GM12878 (cell line): ENCODE data around the gene CCSER1. TPM values are rescaled to one million over a fixed set of nuclear protein-coding genes. Genes with fewer than 3 reads are reported as not detected.

Experiments
- ATAC-seq: fragments of 200-7000 bp; cut with Tn5 transposase; 3 replicates; pipeline ENCODE4 v1.9.1; 2020; ENCODE audit warnings: mild to moderate bottlenecking, moderate library complexity
- BruUV-seq: library from RNA; stranded (reverse); fragments of 400-500 nt; replicated peaks from 2 replicates; lab custom pipeline; 2021; lab: Mats Ljungman, UMichigan
- CTCF ChIA-PET: fragments of 300-600 bp; sonication (Branson Sonifier 250); formaldehyde crosslinking; extraction: SDS; loops from one replicate; lab custom pipeline; 2021; ENCODE audit warnings: inconsistent platforms; lab: Yijun Ruan, JAX
- POLR2A ChIA-PET: fragments of 350-600 bp; formaldehyde crosslinking; extraction: SDS; loops from one replicate; lab custom pipeline; 2021; ENCODE audit warnings: inconsistent platforms; lab: Charles Lee
- RAD21 ChIA-PET: fragments of 300-600 bp; sonication (Branson Sonifier 250); formaldehyde crosslinking; loops from one replicate; lab custom pipeline; 2023; ENCODE audit warnings: antibody characterized with exemption; ENCODE audit not compliant: unreplicated experiment; lab: Charles Lee
- SMC1A ChIA-PET: fragments of 300-600 bp; sonication (Branson Sonifier 250); formaldehyde crosslinking; loops from one replicate; lab custom pipeline; 2023; ENCODE audit not compliant: unreplicated experiment, uncharacterized antibody; lab: Charles Lee
- DNase-seq: peaks from one replicate; pipeline ENCODE4 v3.0.0-alpha.2; 2011; ENCODE audit warnings: low read depth, low spot score
- FAIRE-seq: peaks from 3 replicates; lab custom pipeline; 2011; peaks lifted over from hg19 to GRCh38; lab: Jason Lieb, UNC
- H2AFZ ChIP-seq: 2 replicates; pipeline ENCODE4 v1.6.0; 2011; ENCODE audit warnings: low read depth, low read length, control low read depth; ENCODE audit not compliant: control insufficient read depth
- H3K27ac ChIP-seq: 2 replicates; pipeline ENCODE4 v1.5.1; 2011; ENCODE audit warnings: control low read depth; ENCODE audit not compliant: control insufficient read depth, insufficient read depth
- H3K27me3 ChIP-seq, 2 experiments: replicated peaks in 1 of 2; 2 replicates each; pipeline versions ENCODE4 v1.6.0 to v1.6.1; 2011; ENCODE audit warnings: low read length in 1 of 2; ENCODE audit not compliant: control insufficient read depth in 2 of 2, insufficient read depth in 2 of 2
- H3K36me3 ChIP-seq, 2 experiments: 2 replicates each; pipeline ENCODE4 v1.5.1; 2011; ENCODE audit warnings: low read length in 1 of 2; ENCODE audit not compliant: control insufficient read depth in 2 of 2, insufficient read depth in 2 of 2
- H3K4me1 ChIP-seq: 2 replicates; pipeline ENCODE4 v1.6.1; 2011; ENCODE audit warnings: mild to moderate bottlenecking, low read length, moderate library complexity, mixed read lengths; ENCODE audit not compliant: control insufficient read depth, insufficient read depth
- H3K4me2 ChIP-seq: 2 replicates; pipeline ENCODE4 v1.6.0; 2011; ENCODE audit warnings: control low read depth; ENCODE audit not compliant: control insufficient read depth, insufficient read depth
- H3K4me3 ChIP-seq: fragments of 200-600 bp; sonication (generic); 2 replicates; pipeline ENCODE4 v1.5.1; 2016
- H3K79me2 ChIP-seq: 2 replicates; pipeline ENCODE4 v1.6.0; 2011; ENCODE audit warnings: low read length; ENCODE audit not compliant: control insufficient read depth, insufficient read depth
- H3K9ac ChIP-seq: 2 replicates; pipeline ENCODE4 v1.8.0; 2011; ENCODE audit warnings: low read length, control low read depth, mixed read lengths; ENCODE audit not compliant: control insufficient read depth, insufficient read depth
- H3K9me3 ChIP-seq: replicated peaks from 3 replicates; pipeline ENCODE4 v1.5.1; 2011; ENCODE audit warnings: mild to moderate bottlenecking, low read length; ENCODE audit not compliant: control insufficient read depth, insufficient read depth
- H4K20me1 ChIP-seq: 2 replicates; pipeline ENCODE4 v1.6.0; 2011; ENCODE audit not compliant: control insufficient read depth, insufficient read depth
- CHD2 ChIP-seq: IDR thresholded peaks from 2 replicates; pipeline ENCODE4 v1.6.1; 2011; ENCODE audit warnings: low read depth, low read length, improper control_type of control experiment, borderline replicate concordance
- CREM ChIP-seq: IDR thresholded peaks from 2 replicates; pipeline ENCODE4 v1.6.1; 2014; ENCODE audit warnings: antibody characterized with exemption, low read depth
- DPF2 ChIP-seq: fragments of 450-650 bp; IDR thresholded peaks from 2 replicates; pipeline ENCODE4 v1.6.1; 2017; ENCODE audit warnings: mild to moderate bottlenecking
- HDAC6 ChIP-seq: fragments of 200-600 bp; sonication (generic); IDR thresholded peaks from one replicate; pipeline ENCODE4 v1.8.0; 2017; ENCODE audit warnings: antibody characterized with exemption; ENCODE audit not compliant: unreplicated experiment
- JUNB ChIP-seq: IDR thresholded peaks from 2 replicates; pipeline ENCODE4 v1.6.1; 2016; ENCODE audit warnings: antibody characterized with exemption, mild to moderate bottlenecking
- MEF2A ChIP-seq: IDR thresholded peaks from 2 replicates; pipeline ENCODE4 v1.6.1; 2011; ENCODE audit warnings: low read depth, mild to moderate bottlenecking, low read length, moderate library complexity; ENCODE audit not compliant: insufficient read depth
- MEF2B ChIP-seq: fragments of 450-650 bp; IDR thresholded peaks from 2 replicates; pipeline ENCODE4 v1.6.1; 2018; ENCODE audit warnings: mild to moderate bottlenecking, moderate library complexity; ENCODE audit not compliant: partially characterized antibody, poor library complexity, severe bottlenecking
- NFIC ChIP-seq: IDR thresholded peaks from 2 replicates; pipeline ENCODE4 v1.6.1; 2012; ENCODE audit warnings: low read depth, mild to moderate bottlenecking, inconsistent platforms, low read length, moderate library complexity
- NFYA ChIP-seq: IDR thresholded peaks from 2 replicates; pipeline ENCODE4 v1.6.1; 2011; ENCODE audit warnings: low read depth, mild to moderate bottlenecking, low read length, improper control_type of control experiment, borderline replicate concordance
- PAX5 ChIP-seq: IDR thresholded peaks from 2 replicates; pipeline ENCODE4 v1.6.1; 2011; ENCODE audit warnings: low read depth, low read length, borderline replicate concordance
- POU2F2 ChIP-seq: IDR thresholded peaks from 3 replicates; pipeline ENCODE4 v1.6.1; 2011; ENCODE audit warnings: low read depth, mild to moderate bottlenecking, low read length, borderline replicate concordance
- RFX5 ChIP-seq: IDR thresholded peaks from 2 replicates; pipeline ENCODE4 v1.6.1; 2011; ENCODE audit warnings: low read depth, low read length, improper control_type of control experiment
- SUZ12 ChIP-seq: fragments of 200-600 bp; sonication (generic); IDR thresholded peaks from one replicate; pipeline ENCODE4 v1.6.1; 2018; ENCODE audit warnings: antibody characterized with exemption, mild to moderate bottlenecking; ENCODE audit not compliant: unreplicated experiment
- TCF7 ChIP-seq: IDR thresholded peaks from 2 replicates; pipeline ENCODE4 v1.6.1; 2014; ENCODE audit warnings: antibody characterized with exemption, borderline replicate concordance
- ZBED1 ChIP-seq: IDR thresholded peaks from 2 replicates; pipeline ENCODE4 v1.6.1; 2016; ENCODE audit warnings: borderline replicate concordance
- ZNF217 ChIP-seq: fragments of 450-650 bp; IDR thresholded peaks from 2 replicates; pipeline ENCODE4 v1.6.1; 2017; ENCODE audit warnings: antibody characterized with exemption, mild to moderate bottlenecking
- WGBS: methylation state at CpG from one replicate; pipeline ENCODE4 v1.1.6; 2016; ENCODE audit warnings: low lambda C conversion rate; ENCODE audit not compliant: insufficient replicate concordance, insufficient coverage; ENCODE audit errors: missing lambda C conversion rate; 5-methylcytosine and 5-hydroxymethylcytosine counted together
- in situ Hi-C: fragments of 300-500 bp; cut with MboI; formaldehyde crosslinking; loops from 9 replicates; pipeline ENCODE4 v1.14.3; 2018; ENCODE audit warnings: mixed read lengths
- intact Hi-C: fragments of 100-400 bp; cut with micrococcal nuclease; formaldehyde crosslinking; loops from one replicate; pipeline ENCODE4 v1.14.2; 2022; ENCODE audit not compliant: unreplicated experiment
- polyA plus RNA-seq, 11 experiments: library from polyadenylated mRNA; depleted of rRNA in 4 of 11; unstranded in 6 of 11; stranded (reverse) in 5 of 11; fragments of >200 nt; fragmentation: Nextera tagmentation in 4 of 11; fragmentation: Illumina TruSeq in 1 of 11; extraction: Ambion mirVana in 4 of 11; extraction: Trizol in 1 of 11; gene quantifications; 1 replicate in 1 of 11; 2 replicates in 10 of 11; pipeline versions ENCODE4 v1.2.1 to v1.2.3, GENCODE V29; 2011 to 2016; ENCODE audit warnings: inconsistent platforms in 2 of 11, missing spikeins in 2 of 11, low read depth in 1 of 11
- total RNA-seq, 4 experiments: library from RNA; depleted of rRNA in 3 of 4; stranded (reverse); fragments of >200 nt in 3 of 4; fragmentation: Illumina TruSeq in 1 of 4; extraction: Trizol in 1 of 4; gene quantifications; 2 replicates each; pipeline versions ENCODE4 v1.2.1 to v1.2.3, GENCODE V29; 2013 to 2021
- TF ChIP-seq, protein P1 (sequence below): fragments of 450-650 bp; IDR thresholded peaks from 2 replicates; pipeline ENCODE4 v1.6.1; 2016; ENCODE audit warnings: mild to moderate bottlenecking, moderate library complexity, borderline replicate concordance
- TF ChIP-seq, protein P2 (sequence below): fragments of 450-650 bp; conservative IDR thresholded peaks from 2 replicates; pipeline ENCODE4 v1.6.1; 2017; ENCODE audit warnings: mild to moderate bottlenecking, moderate library complexity

The CCSER1 gene
- total and polyA plus RNA-seq, 10 of the 15 experiments (the other 5 are each of a cell fraction or from before 2014, with no cell fraction given): 0.22 to 2.7 (median 1.0) TPM

DNA sequence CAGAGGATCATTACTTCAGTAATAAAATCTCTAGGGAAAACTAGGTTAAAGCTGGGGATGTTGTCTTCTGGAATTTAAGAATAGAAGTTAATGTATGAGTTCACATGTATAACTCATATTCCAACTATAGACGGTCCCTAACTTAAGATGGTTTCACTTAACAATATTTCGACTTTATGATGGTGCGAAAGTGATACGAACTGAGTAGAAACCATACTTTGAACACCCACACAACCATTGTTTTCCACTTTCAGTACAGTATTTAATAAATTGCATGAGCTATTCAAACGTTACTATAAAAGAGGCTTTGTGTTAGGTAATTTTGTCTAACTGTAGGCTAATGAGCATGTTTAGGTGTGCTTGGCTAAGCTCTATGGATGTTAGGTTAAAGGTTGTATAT lies 38.7 kb downstream of the CCSER1 start:
- FAIRE-seq (peak; percentile 82), ATAC-seq (peak; percentile 91), DNase-seq (peak; percentile 25)
- Histone ChIP-seq H3K4me3 (no peak overlapping the region), H3K36me3 (no peaks in the 10 kb centered on the region), H4K20me1 (no peaks in the 10 kb centered on the region), H3K9ac (no peak overlapping the region), H3K4me2 (0 out of 2 replicates have a peak overlapping the region, but pooled peaks have one; percentile 25), H3K4me1 (peaks cover 3% of the 10 kb centered on the region; the same call in 1 of the 2 replicates), H2AFZ (no peak overlapping the region), H3K79me2 (no peaks in the 10 kb centered on the region), H3K27ac (no peak overlapping the region), H3K27me3 (no peaks in the 10 kb centered on the region), H3K9me3 (no peaks in the 10 kb centered on the region)
- WGBS: 1% methylated on average over 5 of the region's 5 CpGs
- ChIA-PET SMC1A (interaction anchor here (0.5 to 1.8 kb wide), 4 partner anchors 10 to 140 kb away, joined by 3 to 5 read pairs (median 3); no protein-coding TSS in a partner anchor), CTCF (interaction anchor here (0.8 kb wide), 1 partner anchor 247 kb away, joined by 4 read pairs; no protein-coding TSS in a partner anchor), RAD21 (no interaction called here), POLR2A (no interaction called here)
- no TSS peak for BruUV-seq
- in situ Hi-C loops: no loop called here
- intact Hi-C loops: loop anchor here (5.0 kb wide), 2 partner anchors 39 to 139 kb away; partner anchors contain the start of gene CCSER1
- TF ChIP-seq ZNF217 (peak; percentile 93), ZBED1 (peak; percentile 45; the same call in 1 of the 2 replicates), POU2F2 (peak; percentile 16; the same call in 1 of the 3 replicates), NFIC (peak; percentile 77), DPF2 (peak; percentile 74), SUZ12 (no peak), CREM (peak; percentile 49; the same call in 1 of the 2 replicates), HDAC6 (no peak), NFYA (no peak), TCF7 (0 out of 2 replicates have a peak, but pooled peaks have one; percentile 39), MEF2B (peak; percentile 63), MEF2A (0 out of 2 replicates have a peak, but pooled peaks have one; percentile 35), PAX5 (peak; percentile 51; the same call in 1 of the 2 replicates), RFX5 (no peak), JUNB (peak; percentile 89), CHD2 (0 out of 2 replicates have a peak, but pooled peaks have one; percentile 14)
- TF ChIP-seq, protein P1, sequence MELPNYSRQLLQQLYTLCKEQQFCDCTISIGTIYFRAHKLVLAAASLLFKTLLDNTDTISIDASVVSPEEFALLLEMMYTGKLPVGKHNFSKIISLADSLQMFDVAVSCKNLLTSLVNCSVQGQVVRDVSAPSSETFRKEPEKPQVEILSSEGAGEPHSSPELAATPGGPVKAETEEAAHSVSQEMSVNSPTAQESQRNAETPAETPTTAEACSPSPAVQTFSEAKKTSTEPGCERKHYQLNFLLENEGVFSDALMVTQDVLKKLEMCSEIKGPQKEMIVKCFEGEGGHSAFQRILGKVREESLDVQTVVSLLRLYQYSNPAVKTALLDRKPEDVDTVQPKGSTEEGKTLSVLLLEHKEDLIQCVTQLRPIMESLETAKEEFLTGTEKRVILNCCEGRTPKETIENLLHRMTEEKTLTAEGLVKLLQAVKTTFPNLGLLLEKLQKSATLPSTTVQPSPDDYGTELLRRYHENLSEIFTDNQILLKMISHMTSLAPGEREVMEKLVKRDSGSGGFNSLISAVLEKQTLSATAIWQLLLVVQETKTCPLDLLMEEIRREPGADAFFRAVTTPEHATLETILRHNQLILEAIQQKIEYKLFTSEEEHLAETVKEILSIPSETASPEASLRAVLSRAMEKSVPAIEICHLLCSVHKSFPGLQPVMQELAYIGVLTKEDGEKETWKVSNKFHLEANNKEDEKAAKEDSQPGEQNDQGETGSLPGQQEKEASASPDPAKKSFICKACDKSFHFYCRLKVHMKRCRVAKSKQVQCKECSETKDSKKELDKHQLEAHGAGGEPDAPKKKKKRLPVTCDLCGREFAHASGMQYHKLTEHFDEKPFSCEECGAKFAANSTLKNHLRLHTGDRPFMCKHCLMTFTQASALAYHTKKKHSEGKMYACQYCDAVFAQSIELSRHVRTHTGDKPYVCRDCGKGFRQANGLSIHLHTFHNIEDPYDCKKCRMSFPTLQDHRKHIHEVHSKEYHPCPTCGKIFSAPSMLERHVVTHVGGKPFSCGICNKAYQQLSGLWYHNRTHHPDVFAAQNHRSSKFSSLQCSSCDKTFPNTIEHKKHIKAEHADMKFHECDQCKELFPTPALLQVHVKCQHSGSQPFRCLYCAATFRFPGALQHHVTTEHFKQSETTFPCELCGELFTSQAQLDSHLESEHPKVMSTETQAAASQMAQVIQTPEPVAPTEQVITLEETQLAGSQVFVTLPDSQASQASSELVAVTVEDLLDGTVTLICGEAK: no peak
- TF ChIP-seq, protein P2, sequence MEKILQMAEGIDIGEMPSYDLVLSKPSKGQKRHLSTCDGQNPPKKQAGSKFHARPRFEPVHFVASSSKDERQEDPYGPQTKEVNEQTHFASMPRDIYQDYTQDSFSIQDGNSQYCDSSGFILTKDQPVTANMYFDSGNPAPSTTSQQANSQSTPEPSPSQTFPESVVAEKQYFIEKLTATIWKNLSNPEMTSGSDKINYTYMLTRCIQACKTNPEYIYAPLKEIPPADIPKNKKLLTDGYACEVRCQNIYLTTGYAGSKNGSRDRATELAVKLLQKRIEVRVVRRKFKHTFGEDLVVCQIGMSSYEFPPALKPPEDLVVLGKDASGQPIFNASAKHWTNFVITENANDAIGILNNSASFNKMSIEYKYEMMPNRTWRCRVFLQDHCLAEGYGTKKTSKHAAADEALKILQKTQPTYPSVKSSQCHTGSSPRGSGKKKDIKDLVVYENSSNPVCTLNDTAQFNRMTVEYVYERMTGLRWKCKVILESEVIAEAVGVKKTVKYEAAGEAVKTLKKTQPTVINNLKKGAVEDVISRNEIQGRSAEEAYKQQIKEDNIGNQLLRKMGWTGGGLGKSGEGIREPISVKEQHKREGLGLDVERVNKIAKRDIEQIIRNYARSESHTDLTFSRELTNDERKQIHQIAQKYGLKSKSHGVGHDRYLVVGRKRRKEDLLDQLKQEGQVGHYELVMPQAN: no peak
